HEK293 (cell line): Measurements from ENCODE around the gene SPIRE1.

ENCODE experiments used
- CTCF ChIA-PET: fragments of 350-600 bp; formaldehyde crosslinking; extraction: SDS; loops from one replicate; lab custom pipeline; 2021; ENCODE audit warnings: antibody characterized with exemption; lab: Yijun Ruan, JAX
- POLR2A ChIA-PET: fragments of 300-600 bp; formaldehyde crosslinking; extraction: SDS; loops from one replicate; lab custom pipeline; 2020; ENCODE audit warnings: antibody characterized with exemption, inconsistent platforms; lab: Yijun Ruan, JAX
- H3K27ac ChIP-seq: fragments of 200-500 bp; sonication (Bioruptor generic); 2 replicates; pipeline ENCODE4 v1.5.1; 2014; ENCODE audit warnings: low read depth, low read length, control low read depth, inconsistent platforms; ENCODE audit errors: extremely low read depth
- H3K36me3 ChIP-seq, 2 experiments: fragments of 200-500 bp in 1 of 2; sonication (Bioruptor generic) in 1 of 2; 1 replicate in 1 of 2; 2 replicates in 1 of 2; pipeline ENCODE4 v1.5.1; 2014 to 2017; ENCODE audit warnings: inconsistent platforms in 2 of 2, low read length in 2 of 2; ENCODE audit not compliant: control insufficient read depth in 2 of 2, insufficient read depth in 1 of 2
- H3K4me1 ChIP-seq: fragments of 200-500 bp; sonication (Bioruptor generic); 2 replicates; pipeline ENCODE4 v1.5.1; 2014; ENCODE audit warnings: mild to moderate bottlenecking, low read length, inconsistent platforms; ENCODE audit not compliant: control insufficient read depth, insufficient read depth
- H3K4me3 ChIP-seq: 2 replicates; pipeline ENCODE4 v1.5.1; 2011; ENCODE audit warnings: low read depth, mild to moderate bottlenecking, control low read depth, low read length, moderate library complexity
- H3K9me3 ChIP-seq: fragments of 200-500 bp; sonication (Bioruptor generic); 2 replicates; pipeline ENCODE4 v1.5.1; 2014; ENCODE audit warnings: low read depth, low read length, inconsistent platforms; ENCODE audit not compliant: control insufficient read depth, insufficient read depth
- GFI1B ChIP-seq: fragments of 450-650 bp; formaldehyde crosslinking; IDR thresholded peaks from 2 replicates; pipeline ENCODE4 v1.5.1; 2016; ENCODE audit warnings: missing biosample characterization, missing genetic modification characterization
- GLI2 ChIP-seq: fragments of 450-650 bp; formaldehyde crosslinking; IDR thresholded peaks from 2 replicates; pipeline ENCODE4; 2017; ENCODE audit warnings: missing biosample characterization, missing genetic modification characterization, low read depth, borderline replicate concordance
- KLF7 ChIP-seq: fragments of 450-650 bp; formaldehyde crosslinking; IDR thresholded peaks from 2 replicates; pipeline ENCODE4 v1.5.1; 2016; ENCODE audit warnings: missing biosample characterization, missing genetic modification characterization, borderline replicate concordance
- RBAK ChIP-seq: fragments of 450-650 bp; formaldehyde crosslinking; IDR thresholded peaks from 2 replicates; pipeline ENCODE4 v1.5.1; 2016; ENCODE audit warnings: missing biosample characterization, missing genetic modification characterization
- WT1 ChIP-seq: fragments of 450-650 bp; formaldehyde crosslinking; IDR thresholded peaks from 2 replicates; pipeline ENCODE4 v1.5.1; 2016; ENCODE audit warnings: missing biosample characterization, missing genetic modification characterization
- ZEB2 ChIP-seq: fragments of 450-650 bp; formaldehyde crosslinking; IDR thresholded peaks from 2 replicates; pipeline ENCODE4 v1.5.1; 2016; ENCODE audit warnings: missing biosample characterization, missing genetic modification characterization
- ZFP3 ChIP-seq: fragments of 450-650 bp; formaldehyde crosslinking; IDR thresholded peaks from 2 replicates; pipeline ENCODE4 v1.5.1; 2016; ENCODE audit warnings: low read depth, missing biosample characterization, missing genetic modification characterization
- ZFP69B ChIP-seq: fragments of 450-650 bp; formaldehyde crosslinking; IDR thresholded peaks from 2 replicates; pipeline ENCODE4 v1.5.1; 2016; ENCODE audit warnings: missing biosample characterization, missing genetic modification characterization
- ZNF10 ChIP-seq: fragments of 450-650 bp; formaldehyde crosslinking; IDR thresholded peaks from 2 replicates; pipeline ENCODE4 v1.5.1; 2017; ENCODE audit warnings: missing biosample characterization, missing genetic modification characterization
- ZNF112 ChIP-seq: fragments of 450-650 bp; formaldehyde crosslinking; IDR thresholded peaks from 2 replicates; pipeline ENCODE4 v1.5.0; 2017; ENCODE audit warnings: missing biosample characterization, missing genetic modification characterization
- ZNF140 ChIP-seq: fragments of 450-650 bp; formaldehyde crosslinking; IDR thresholded peaks from 2 replicates; pipeline ENCODE4 v1.5.1; 2016; ENCODE audit warnings: missing biosample characterization, missing genetic modification characterization
- ZNF223 ChIP-seq: fragments of 450-650 bp; formaldehyde crosslinking; IDR thresholded peaks from 2 replicates; pipeline ENCODE4 v1.5.1; 2016; ENCODE audit warnings: missing biosample characterization, missing genetic modification characterization
- ZNF354C ChIP-seq: fragments of 450-650 bp; formaldehyde crosslinking; IDR thresholded peaks from 2 replicates; pipeline ENCODE4 v1.5.1; 2016; ENCODE audit warnings: missing biosample characterization, missing genetic modification characterization, low read depth, borderline replicate concordance
- ZNF423 ChIP-seq: fragments of 450-650 bp; formaldehyde crosslinking; IDR thresholded peaks from 2 replicates; pipeline ENCODE4 v1.5.1; 2016; ENCODE audit warnings: missing biosample characterization, missing genetic modification characterization
- ZNF510 ChIP-seq: fragments of 450-650 bp; formaldehyde crosslinking; IDR thresholded peaks from 2 replicates; pipeline ENCODE4 v1.5.1; 2018; ENCODE audit warnings: mild to moderate bottlenecking, missing genetic modification characterization, missing biosample characterization; ENCODE audit not compliant: insufficient replicate concordance
- ZNF555 ChIP-seq: fragments of 450-650 bp; formaldehyde crosslinking; conservative IDR thresholded peaks from 2 replicates; pipeline ENCODE4 v1.5.1; 2017; ENCODE audit warnings: missing biosample characterization, mild to moderate bottlenecking, missing genetic modification characterization, inconsistent platforms
- ZNF596 ChIP-seq: fragments of 450-650 bp; IDR thresholded peaks from 2 replicates; pipeline ENCODE4 v1.5.0; 2018; ENCODE audit warnings: missing biosample characterization, mild to moderate bottlenecking, missing genetic modification characterization, moderate library complexity
- ZNF623 ChIP-seq: fragments of 450-650 bp; formaldehyde crosslinking; IDR thresholded peaks from 2 replicates; pipeline ENCODE4 v1.5.1; 2016; ENCODE audit warnings: missing biosample characterization, missing genetic modification characterization
- ZNF629 ChIP-seq: fragments of 450-650 bp; formaldehyde crosslinking; IDR thresholded peaks from 2 replicates; pipeline ENCODE4 v1.5.1; 2017; ENCODE audit warnings: missing biosample characterization, missing genetic modification characterization
- ZNF658 ChIP-seq: fragments of 450-650 bp; formaldehyde crosslinking; IDR thresholded peaks from 2 replicates; pipeline ENCODE4; 2016; ENCODE audit warnings: missing biosample characterization, missing genetic modification characterization
- ZNF660 ChIP-seq: fragments of 450-650 bp; IDR thresholded peaks from 2 replicates; pipeline ENCODE4 v1.5.1; 2018; ENCODE audit warnings: missing biosample characterization, mild to moderate bottlenecking, missing genetic modification characterization
- ZNF707 ChIP-seq: fragments of 450-650 bp; formaldehyde crosslinking; IDR thresholded peaks from 2 replicates; pipeline ENCODE4 v1.5.1; 2016; ENCODE audit warnings: missing biosample characterization, missing genetic modification characterization
- TF ChIP-seq, protein P1 (sequence below): fragments of 450-650 bp; formaldehyde crosslinking; IDR thresholded peaks from 2 replicates; pipeline ENCODE4 v1.5.1; 2017; ENCODE audit warnings: missing biosample characterization, missing genetic modification characterization
- TF ChIP-seq, protein P2 (sequence below): fragments of 450-650 bp; formaldehyde crosslinking; optimal IDR thresholded peaks from 2 replicates; pipeline ENCODE3; 2016; ENCODE audit warnings: missing biosample characterization, mild to moderate bottlenecking, missing genetic modification characterization
- TF ChIP-seq, protein P3 (sequence below): fragments of 450-650 bp; formaldehyde crosslinking; conservative IDR thresholded peaks from 2 replicates; pipeline ENCODE4 v1.5.1; 2016; ENCODE audit warnings: low read depth, missing biosample characterization, missing genetic modification characterization
- TF ChIP-seq, protein P4 (sequence below): fragments of 450-650 bp; formaldehyde crosslinking; IDR thresholded peaks from 2 replicates; pipeline ENCODE4 v1.5.1; 2016; ENCODE audit warnings: missing biosample characterization, missing genetic modification characterization
- TF ChIP-seq, protein P5 (sequence below): fragments of 450-650 bp; IDR thresholded peaks from 2 replicates; pipeline ENCODE4 v1.5.1; 2018; ENCODE audit warnings: missing biosample characterization, missing genetic modification characterization

The SPIRE1 gene

DNA sequence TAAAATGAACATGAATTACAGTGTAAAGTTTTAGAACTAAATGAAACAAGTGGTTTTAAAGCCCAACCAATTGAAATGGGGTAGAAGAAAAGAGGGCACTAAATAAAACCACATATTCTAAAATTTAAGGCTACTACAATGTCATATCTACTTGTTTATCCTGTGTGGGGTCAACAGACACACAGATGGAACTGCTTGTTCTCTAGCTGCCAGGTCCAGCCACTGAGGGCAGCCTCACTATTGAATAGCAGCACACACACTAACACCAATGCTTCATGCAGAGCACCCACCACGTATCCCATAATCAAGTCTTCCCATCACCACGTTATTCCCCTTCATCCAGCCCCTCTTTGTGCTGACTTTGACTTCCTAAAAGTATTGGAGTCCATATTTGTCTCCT, 88.1 kb downstream of the SPIRE1 start (continued):
- TF ChIP-seq ZNF223 (tag by site-specific recombination) (no peak), ZNF112 (tag by site-specific recombination) (no peak), ZNF555 (tag by site-specific recombination) (no peak), ZNF354C (tag by site-specific recombination) (no peak), ZNF10 (no peak), RBAK (tag by site-specific recombination) (no peak), GLI2 (tag by site-specific recombination) (no peak), ZNF660 (tag by site-specific recombination) (no peak), ZNF629 (tag by site-specific recombination) (no peak)
- TF ChIP-seq, protein P1, sequence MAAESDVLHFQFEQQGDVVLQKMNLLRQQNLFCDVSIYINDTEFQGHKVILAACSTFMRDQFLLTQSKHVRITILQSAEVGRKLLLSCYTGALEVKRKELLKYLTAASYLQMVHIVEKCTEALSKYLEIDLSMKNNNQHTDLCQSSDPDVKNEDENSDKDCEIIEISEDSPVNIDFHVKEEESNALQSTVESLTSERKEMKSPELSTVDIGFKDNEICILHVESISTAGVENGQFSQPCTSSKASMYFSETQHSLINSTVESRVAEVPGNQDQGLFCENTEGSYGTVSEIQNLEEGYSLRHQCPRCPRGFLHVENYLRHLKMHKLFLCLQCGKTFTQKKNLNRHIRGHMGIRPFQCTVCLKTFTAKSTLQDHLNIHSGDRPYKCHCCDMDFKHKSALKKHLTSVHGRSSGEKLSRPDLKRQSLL (tag by site-specific recombination), result no peak

DNA sequence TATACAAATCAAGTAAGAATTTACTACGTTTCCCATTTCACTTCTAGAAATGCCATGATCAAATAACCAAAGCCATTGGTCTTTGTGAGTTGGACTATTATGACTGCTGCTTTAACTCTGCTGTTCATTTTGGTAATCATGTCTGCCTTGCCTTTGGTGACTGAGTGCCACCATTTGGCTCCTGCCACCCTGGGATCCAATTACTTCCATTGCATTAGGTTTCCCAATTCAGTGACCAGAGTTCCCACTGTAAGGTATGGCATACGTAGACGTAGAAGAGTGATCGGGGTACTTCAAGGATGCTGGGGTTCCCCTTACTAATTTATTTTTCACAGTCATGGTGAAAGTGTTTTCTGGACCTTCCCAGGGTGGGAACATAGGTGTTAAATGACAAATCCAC, 90.1 kb downstream of the SPIRE1 start:
- H3K4me3 ChIP-seq, result no peak overlapping the region
- H3K4me1 ChIP-seq, result peaks cover 10% of the 10 kb centered on the region
- H3K9me3 ChIP-seq, result no peaks in the 10 kb centered on the region
- H3K36me3 ChIP-seq, result no peaks in the 10 kb centered on the region
- POLR2A ChIA-PET, result no interaction called here
- H3K27ac ChIP-seq, result no peak overlapping the region
- CTCF ChIA-PET, result interaction anchor here (1.2 kb wide), 1 partner anchor 79 kb away, joined by 3 read pairs; no protein-coding TSS in a partner anchor
- TF ChIP-seq, protein P2, sequence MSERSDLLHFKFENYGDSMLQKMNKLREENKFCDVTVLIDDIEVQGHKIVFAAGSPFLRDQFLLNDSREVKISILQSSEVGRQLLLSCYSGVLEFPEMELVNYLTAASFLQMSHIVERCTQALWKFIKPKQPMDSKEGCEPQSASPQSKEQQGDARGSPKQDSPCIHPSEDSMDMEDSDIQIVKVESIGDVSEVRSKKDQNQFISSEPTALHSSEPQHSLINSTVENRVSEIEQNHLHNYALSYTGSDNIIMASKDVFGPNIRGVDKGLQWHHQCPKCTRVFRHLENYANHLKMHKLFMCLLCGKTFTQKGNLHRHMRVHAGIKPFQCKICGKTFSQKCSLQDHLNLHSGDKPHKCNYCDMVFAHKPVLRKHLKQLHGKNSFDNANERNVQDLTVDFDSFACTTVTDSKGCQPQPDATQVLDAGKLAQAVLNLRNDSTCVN (tag by site-specific recombination), result no peak
- TF ChIP-seq ZEB2 (tag by site-specific recombination) (no peak), ZNF510 (tag by site-specific recombination) (no peak), KLF7 (tag by site-specific recombination) (no peak), ZFP3 (tag by site-specific recombination) (no peak), ZNF596 (tag by site-specific recombination) (no peak), ZNF423 (tag by site-specific recombination) (no peak), WT1 (tag by site-specific recombination) (no peak), ZNF223 (tag by site-specific recombination) (no peak), GFI1B (tag by site-specific recombination) (no peak), ZNF658 (no peak), ZNF140 (tag by site-specific recombination) (no peak), ZFP69B (tag by site-specific recombination) (no peak), ZNF623 (tag by site-specific recombination) (no peak), ZNF707 (no peak)
- TF ChIP-seq, protein P3, sequence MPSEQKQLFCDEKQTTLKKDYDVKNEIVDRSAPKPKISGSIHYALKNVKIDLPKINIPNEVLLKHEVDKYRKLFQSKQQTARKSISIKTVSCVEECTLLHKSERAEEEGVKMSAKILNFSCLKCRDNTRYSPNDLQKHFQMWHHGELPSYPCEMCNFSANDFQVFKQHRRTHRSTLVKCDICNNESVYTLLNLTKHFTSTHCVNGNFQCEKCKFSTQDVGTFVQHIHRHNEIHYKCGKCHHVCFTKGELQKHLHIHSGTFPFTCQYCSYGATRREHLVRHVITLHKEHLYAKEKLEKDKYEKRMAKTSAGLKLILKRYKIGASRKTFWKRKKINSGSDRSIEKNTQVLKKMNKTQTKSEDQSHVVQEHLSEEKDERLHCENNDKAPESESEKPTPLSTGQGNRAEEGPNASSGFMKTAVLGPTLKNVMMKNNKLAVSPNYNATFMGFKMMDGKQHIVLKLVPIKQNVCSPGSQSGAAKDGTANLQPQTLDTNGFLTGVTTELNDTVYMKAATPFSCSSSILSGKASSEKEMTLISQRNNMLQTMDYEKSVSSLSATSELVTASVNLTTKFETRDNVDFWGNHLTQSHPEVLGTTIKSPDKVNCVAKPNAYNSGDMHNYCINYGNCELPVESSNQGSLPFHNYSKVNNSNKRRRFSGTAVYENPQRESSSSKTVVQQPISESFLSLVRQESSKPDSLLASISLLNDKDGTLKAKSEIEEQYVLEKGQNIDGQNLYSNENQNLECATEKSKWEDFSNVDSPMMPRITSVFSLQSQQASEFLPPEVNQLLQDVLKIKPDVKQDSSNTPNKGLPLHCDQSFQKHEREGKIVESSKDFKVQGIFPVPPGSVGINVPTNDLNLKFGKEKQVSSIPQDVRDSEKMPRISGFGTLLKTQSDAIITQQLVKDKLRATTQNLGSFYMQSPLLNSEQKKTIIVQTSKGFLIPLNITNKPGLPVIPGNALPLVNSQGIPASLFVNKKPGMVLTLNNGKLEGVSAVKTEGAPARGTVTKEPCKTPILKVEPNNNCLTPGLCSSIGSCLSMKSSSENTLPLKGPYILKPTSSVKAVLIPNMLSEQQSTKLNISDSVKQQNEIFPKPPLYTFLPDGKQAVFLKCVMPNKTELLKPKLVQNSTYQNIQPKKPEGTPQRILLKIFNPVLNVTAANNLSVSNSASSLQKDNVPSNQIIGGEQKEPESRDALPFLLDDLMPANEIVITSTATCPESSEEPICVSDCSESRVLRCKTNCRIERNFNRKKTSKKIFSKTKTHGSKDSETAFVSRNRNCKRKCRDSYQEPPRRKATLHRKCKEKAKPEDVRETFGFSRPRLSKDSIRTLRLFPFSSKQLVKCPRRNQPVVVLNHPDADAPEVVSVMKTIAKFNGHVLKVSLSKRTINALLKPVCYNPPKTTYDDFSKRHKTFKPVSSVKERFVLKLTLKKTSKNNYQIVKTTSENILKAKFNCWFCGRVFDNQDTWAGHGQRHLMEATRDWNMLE, result no peak
- TF ChIP-seq, protein P4, sequence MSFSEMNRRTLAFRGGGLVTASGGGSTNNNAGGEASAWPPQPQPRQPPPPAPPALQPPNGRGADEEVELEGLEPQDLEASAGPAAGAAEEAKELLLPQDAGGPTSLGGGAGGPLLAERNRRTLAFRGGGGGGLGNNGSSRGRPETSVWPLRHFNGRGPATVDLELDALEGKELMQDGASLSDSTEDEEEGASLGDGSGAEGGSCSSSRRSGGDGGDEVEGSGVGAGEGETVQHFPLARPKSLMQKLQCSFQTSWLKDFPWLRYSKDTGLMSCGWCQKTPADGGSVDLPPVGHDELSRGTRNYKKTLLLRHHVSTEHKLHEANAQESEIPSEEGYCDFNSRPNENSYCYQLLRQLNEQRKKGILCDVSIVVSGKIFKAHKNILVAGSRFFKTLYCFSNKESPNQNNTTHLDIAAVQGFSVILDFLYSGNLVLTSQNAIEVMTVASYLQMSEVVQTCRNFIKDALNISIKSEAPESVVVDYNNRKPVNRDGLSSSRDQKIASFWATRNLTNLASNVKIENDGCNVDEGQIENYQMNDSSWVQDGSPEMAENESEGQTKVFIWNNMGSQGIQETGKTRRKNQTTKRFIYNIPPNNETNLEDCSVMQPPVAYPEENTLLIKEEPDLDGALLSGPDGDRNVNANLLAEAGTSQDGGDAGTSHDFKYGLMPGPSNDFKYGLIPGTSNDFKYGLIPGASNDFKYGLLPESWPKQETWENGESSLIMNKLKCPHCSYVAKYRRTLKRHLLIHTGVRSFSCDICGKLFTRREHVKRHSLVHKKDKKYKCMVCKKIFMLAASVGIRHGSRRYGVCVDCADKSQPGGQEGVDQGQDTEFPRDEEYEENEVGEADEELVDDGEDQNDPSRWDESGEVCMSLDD (tag by site-specific recombination), result no peak
- TF ChIP-seq, protein P5, sequence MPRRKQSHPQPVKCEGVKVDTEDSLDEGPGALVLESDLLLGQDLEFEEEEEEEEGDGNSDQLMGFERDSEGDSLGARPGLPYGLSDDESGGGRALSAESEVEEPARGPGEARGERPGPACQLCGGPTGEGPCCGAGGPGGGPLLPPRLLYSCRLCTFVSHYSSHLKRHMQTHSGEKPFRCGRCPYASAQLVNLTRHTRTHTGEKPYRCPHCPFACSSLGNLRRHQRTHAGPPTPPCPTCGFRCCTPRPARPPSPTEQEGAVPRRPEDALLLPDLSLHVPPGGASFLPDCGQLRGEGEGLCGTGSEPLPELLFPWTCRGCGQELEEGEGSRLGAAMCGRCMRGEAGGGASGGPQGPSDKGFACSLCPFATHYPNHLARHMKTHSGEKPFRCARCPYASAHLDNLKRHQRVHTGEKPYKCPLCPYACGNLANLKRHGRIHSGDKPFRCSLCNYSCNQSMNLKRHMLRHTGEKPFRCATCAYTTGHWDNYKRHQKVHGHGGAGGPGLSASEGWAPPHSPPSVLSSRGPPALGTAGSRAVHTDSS (tag by site-specific recombination), result no peak
